Brain microvascular endothelial cell (primary cell): Measurements from ENCODE around the gene CHIA.

Experiments used
- DNase-seq: peaks from one replicate; pipeline ENCODE4 v3.0.0-alpha.2; 2020
- H3K27ac ChIP-seq: fragments of 250-450 bp; sonication (Bioruptor Pico); 2 replicates; pipeline ENCODE4 v1.5.1; 2020; ENCODE audit warnings: mild to moderate bottlenecking, moderate library complexity
- H3K27me3 ChIP-seq: fragments of 250-450 bp; sonication (Bioruptor Pico); replicated peaks from 2 replicates; pipeline ENCODE4 v1.5.1; 2020; ENCODE audit warnings: mild to moderate bottlenecking
- H3K36me3 ChIP-seq: fragments of 250-450 bp; sonication (Bioruptor Pico); replicated peaks from 2 replicates; pipeline ENCODE4 v1.5.1; 2020; ENCODE audit warnings: mild to moderate bottlenecking
- H3K4me3 ChIP-seq: 2 replicates; pipeline ENCODE4 v1.5.1; 2011; ENCODE audit warnings: low read depth, mild to moderate bottlenecking, control low read depth, low read length, moderate library complexity
- CTCF ChIP-seq: IDR thresholded peaks from 2 replicates; pipeline ENCODE4 v1.5.1; 2011; ENCODE audit warnings: low read depth, mild to moderate bottlenecking, moderate library complexity, low read length, control low read depth, inconsistent platforms; ENCODE audit errors: missing control alignments
- in situ Hi-C: cut with HindIII; loops from 2 replicates; pipeline ENCODE4 v1.10.0; 2017; ENCODE audit warnings: low sequenced_read_pairs, low pct_ligation_motif_present

CHIA gene

GRCh38 chr1:111285879-111286278, 4.8 kb upstream of the CHIA start:
- H3K27ac ChIP-seq = no peak overlapping the region
- H3K4me3 ChIP-seq = no peak overlapping the region
- no peaks in the 10 kb centered on the region for H3K27me3 ChIP-seq
- no peak for DNase-seq
- no peak for TF ChIP-seq CTCF
- in situ Hi-C loops = no loop called here
- no peaks in the 10 kb centered on the region for H3K36me3 ChIP-seq

GRCh38 chr1:111286912-111287311, 3.7 kb upstream of the CHIA start:
- H3K27ac ChIP-seq = no peak overlapping the region
- H3K36me3 ChIP-seq = no peaks in the 10 kb centered on the region
- no peak for DNase-seq
- H3K4me3 ChIP-seq = no peak overlapping the region
- in situ Hi-C loops = no loop called here
- TF ChIP-seq CTCF = no peak
- no peaks in the 10 kb centered on the region for H3K27me3 ChIP-seq

DNA sequence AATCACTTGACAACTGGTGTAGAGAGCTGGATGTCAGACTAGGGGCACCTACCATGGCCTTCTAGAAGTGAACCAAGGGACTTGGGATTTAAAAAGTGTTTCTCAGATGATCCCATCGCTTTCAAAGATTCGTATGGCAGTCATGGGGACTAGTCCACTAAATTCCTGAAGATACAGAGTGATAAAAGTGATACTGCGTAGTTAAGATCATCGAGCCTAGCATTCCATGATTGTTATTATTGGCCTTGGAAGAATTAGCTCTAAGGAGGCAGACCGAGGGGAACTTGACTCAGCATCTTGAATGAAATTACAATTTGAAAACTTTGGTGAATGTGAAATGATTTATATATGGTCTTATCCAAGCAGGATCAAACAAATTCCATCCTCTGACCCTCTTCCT, 1.3 kb upstream of the CHIA start:
- no peak for TF ChIP-seq CTCF

GRCh38 chr1:111290104-111290503, 547 bp upstream of the CHIA start:
- Histone ChIP-seq H3K27ac (no peak overlapping the region), H3K4me3 (no peak overlapping the region), H3K36me3 (no peaks in the 10 kb centered on the region), H3K27me3 (no peaks in the 10 kb centered on the region)
- TF ChIP-seq CTCF = no peak
- in situ Hi-C loops = no loop called here
- no peak for DNase-seq

More for the DNA sequence above, 1.3 kb upstream of the CHIA start:
- no peaks in the 10 kb centered on the region for H3K36me3 ChIP-seq
- in situ Hi-C loops = no loop called here
- DNase-seq = no peak
- no peak overlapping the region for H3K27ac ChIP-seq
- no peak overlapping the region for H3K4me3 ChIP-seq
- no peaks in the 10 kb centered on the region for H3K27me3 ChIP-seq

DNA sequence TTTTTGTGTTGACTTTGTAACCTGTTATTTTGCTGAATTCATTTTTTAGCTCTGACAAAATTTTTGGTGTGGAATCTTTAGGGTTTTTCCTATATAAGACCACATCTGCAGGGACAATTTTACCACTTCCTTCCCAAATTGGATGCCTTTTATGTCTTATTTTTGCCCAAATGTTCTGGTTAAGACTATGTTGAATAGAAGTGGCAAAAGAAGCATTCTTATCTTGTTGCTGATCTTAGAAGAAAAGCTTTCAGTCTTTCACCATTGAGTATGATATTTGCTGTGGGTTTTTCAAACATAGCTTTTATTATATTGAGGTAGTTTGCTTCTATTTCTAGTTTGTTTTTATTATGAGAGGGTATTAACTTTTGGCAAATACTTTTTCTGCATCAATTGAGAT, 3.7 kb downstream of the CHIA start:
- H3K36me3 ChIP-seq = no peaks in the 10 kb centered on the region
- TF ChIP-seq CTCF = no peak
- in situ Hi-C loops = no loop called here
- DNase-seq = no peak
- no peak overlapping the region for H3K4me3 ChIP-seq
- H3K27me3 ChIP-seq = no peaks in the 10 kb centered on the region
- H3K27ac ChIP-seq = no peak overlapping the region

- Histone ChIP-seq H3K27ac (no peak overlapping the region), H3K36me3 (no peaks in the 10 kb centered on the region), H3K4me3 (no peak overlapping the region), H3K27me3 (no peaks in the 10 kb centered on the region)
- TF ChIP-seq CTCF = no peak
- in situ Hi-C loops = no loop called here
- DNase-seq = no peak
Observed at GRCh38 chr1:111302374-111302773, 11.7 kb downstream of the CHIA start.
